ENCODE data around the gene ABCA7.

Gene ABCA7

DNA sequence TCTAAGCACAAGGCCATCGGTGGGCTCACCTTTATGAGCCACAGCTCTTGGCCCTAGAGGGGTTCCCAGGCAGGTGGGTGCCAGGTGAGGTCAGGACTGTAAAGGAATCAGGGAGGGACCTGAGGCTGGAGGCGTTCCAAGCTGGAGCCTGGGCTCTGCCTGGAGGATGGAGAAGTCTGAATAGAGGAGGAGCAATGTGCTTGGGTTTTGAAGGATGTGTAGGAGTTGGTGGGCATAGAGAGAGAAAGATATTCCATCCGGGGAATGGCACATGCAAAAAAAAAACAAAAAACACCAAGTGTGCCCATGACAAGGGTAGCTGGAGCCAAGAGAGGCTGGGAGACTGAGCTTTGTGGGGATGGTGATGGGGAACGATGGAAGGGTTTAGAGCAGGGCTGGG, 37.3 kb upstream of the ABCA7 start:
- DNase-seq (ENCODE audit: low read depth) = no peak

DNA sequence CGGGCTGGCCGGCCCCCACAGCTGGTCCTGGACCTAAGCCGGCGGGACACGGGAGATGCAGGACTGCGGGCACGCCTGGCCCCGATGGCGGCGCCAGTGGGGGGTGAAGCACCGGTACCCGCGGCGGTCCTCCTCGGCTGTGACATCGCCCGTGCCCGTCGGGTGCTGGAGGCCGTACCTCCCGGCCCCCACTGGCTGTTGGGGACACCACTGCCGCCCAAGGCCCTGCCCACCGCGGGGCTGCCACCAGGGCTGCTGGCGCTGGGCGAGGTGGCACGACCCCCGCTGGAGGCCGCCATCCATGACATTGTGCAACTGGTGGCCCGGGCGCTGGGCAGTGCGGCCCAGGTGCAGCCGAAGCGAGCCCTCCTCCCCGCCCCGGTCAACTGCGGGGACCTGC, 36.6 kb upstream of the ABCA7 start:
- no peak for DNase-seq (ENCODE audit: low read depth)

DNA sequence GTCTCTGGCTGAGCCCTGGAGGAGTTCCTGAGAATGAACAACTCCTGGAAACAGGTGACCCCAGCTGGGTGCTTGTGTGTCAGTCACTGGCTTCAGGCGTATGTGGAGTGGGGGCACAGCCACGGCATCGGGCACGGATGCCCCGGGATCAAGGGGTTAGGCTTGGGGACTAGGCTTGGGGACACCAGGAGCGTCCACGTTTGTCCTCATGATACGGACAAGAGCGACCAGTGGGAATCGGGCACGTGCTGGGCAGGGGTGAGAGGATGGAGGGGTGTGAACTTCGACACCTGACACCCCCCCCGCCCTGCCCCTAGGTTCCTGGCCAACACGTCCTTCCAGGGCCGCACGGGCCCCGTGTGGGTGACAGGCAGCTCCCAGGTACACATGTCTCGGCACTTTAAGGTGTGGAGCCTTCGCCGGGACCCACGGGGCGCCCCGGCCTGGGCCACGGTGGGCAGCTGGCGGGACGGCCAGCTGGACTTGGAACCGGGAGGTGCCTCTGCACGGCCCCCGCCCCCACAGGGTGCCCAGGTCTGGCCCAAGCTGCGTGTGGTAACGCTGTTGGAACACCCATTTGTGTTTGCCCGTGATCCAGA, 35.6 kb upstream of the ABCA7 start:
- no peak for DNase-seq (ENCODE audit: low read depth)

DNA sequence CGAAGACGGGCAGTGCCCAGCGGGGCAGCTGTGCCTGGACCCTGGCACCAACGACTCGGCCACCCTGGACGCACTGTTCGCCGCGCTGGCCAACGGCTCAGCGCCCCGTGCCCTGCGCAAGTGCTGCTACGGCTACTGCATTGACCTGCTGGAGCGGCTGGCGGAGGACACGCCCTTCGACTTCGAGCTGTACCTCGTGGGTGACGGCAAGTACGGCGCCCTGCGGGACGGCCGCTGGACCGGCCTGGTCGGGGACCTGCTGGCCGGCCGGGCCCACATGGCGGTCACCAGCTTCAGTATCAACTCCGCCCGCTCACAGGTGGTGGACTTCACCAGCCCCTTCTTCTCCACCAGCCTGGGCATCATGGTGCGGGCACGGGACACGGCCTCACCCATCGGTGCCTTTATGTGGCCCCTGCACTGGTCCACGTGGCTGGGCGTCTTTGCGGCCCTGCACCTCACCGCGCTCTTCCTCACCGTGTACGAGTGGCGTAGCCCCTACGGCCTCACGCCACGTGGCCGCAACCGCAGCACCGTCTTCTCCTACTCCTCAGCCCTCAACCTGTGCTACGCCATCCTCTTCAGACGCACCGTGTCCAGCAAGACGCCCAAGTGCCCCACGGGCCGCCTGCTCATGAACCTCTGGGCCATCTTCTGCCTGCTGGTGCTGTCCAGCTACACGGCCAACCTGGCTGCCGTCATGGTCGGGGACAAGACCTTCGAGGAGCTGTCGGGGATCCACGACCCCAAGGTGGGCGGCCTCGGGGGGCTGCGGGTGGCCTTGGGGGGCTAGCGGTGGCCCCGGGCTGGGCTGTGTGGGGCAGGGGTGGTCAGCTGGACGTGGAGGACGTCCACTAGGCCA, 34.9 kb upstream of the ABCA7 start:
- no peak for DNase-seq (ENCODE audit: low read depth)

DNA sequence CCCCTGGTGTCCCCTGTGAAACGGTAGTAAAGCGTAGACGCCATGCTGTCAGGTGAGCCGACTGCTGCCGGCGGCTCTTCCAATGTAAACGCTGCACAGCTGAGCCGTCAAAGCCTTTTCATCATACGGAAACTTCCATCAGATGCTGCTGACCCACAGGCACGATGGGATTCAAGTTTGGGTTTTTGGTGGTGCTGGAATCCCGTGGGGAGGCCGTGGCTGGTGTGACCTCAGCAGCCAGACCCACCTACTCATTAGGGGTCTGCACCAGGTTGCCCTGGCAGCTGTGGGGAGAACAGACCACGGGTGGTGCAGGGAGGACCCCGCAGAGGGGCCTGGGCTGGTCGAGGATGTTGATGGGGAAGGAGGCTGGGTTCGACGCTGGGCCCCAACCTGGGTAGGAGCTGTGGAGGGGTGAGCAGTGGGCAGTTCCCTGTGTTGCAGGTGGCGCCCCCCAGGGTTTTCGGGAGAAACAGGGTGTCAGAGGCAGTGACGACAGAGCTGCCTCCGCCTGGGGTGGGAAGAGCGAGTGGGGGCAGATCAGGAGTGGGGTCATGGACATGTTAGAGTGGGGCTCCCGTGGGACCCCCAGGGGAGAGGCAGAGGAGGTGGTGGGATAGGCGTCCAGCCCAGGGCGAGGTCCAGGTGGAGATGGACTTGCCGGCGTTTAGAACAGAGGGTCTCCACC, 33.1 kb upstream of the ABCA7 start:
- no peak for DNase-seq (ENCODE audit: low read depth)

DNA sequence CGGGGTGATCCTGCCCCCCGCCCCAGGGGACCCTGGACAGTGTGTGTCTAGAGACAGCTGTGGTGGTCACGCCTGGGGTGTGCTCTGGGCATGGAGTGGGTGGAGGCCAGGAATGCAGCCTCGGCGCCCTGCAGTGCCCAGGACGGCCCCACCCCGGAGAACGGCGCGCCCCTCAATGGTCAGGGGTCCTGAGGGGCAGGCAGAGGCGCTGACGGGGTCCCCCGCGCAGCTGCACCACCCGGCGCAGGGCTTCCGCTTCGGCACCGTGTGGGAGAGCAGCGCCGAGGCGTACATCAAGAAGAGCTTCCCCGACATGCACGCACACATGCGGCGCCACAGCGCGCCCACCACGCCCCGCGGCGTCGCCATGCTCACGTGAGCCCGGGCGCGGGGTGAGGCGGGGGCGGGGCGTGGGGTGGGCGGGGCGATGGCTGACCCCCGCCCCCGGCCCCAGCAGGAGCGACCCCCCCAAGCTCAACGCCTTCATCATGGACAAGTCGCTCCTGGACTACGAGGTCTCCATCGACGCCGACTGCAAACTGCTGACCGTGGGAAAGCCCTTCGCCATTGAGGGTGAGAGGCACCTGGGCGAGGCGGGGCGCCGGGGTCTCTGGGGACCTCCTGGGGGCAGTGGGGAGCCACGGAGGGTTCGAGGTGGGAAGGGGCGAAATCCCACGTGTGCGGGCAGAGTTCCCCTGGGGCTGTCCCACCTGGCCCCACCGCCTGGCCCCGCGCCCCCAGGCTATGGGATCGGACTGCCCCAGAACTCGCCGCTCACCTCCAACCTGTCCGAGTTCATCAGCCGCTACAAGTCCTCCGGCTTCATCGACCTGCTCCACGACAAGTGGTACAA, 32.3 kb upstream of the ABCA7 start:
- DNase-seq (ENCODE audit: low read depth) = no peak

DNA sequence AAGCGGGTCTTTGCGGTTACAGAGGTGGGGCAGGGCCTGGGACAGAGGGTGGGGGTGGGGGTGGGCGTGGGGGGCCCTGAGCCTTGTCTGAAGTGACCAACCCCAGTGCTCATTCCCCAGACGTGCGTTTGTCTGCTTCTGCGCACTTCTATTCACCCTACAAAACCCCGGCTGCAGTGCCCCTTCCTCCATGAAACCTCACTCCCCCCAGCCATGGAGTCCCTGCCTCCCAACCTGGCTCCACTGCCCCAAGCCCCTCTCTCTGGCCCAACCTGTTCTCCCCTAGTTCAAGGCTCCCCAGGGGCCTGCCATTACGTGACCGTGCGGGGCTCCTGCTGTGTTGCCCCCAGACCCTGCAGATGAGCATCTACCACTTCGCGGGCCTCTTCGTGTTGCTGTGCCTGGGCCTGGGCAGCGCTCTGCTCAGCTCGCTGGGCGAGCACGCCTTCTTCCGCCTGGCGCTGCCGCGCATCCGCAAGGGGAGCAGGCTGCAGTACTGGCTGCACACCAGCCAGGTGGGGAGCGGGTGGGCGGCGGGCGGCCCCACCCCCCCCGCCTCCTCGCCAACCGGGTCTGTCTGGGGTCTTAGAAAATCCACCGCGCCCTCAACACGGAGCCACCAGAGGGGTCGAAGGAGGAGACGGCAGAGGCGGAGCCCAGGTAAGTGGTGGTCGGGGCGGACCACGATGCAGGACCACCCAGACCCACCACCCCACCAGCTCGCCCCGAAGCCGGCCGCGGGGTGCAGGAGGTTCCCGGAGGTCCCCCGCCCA, 31.5 kb upstream of the ABCA7 start:
- DNase-seq (ENCODE audit: low read depth) = no peak

DNA sequence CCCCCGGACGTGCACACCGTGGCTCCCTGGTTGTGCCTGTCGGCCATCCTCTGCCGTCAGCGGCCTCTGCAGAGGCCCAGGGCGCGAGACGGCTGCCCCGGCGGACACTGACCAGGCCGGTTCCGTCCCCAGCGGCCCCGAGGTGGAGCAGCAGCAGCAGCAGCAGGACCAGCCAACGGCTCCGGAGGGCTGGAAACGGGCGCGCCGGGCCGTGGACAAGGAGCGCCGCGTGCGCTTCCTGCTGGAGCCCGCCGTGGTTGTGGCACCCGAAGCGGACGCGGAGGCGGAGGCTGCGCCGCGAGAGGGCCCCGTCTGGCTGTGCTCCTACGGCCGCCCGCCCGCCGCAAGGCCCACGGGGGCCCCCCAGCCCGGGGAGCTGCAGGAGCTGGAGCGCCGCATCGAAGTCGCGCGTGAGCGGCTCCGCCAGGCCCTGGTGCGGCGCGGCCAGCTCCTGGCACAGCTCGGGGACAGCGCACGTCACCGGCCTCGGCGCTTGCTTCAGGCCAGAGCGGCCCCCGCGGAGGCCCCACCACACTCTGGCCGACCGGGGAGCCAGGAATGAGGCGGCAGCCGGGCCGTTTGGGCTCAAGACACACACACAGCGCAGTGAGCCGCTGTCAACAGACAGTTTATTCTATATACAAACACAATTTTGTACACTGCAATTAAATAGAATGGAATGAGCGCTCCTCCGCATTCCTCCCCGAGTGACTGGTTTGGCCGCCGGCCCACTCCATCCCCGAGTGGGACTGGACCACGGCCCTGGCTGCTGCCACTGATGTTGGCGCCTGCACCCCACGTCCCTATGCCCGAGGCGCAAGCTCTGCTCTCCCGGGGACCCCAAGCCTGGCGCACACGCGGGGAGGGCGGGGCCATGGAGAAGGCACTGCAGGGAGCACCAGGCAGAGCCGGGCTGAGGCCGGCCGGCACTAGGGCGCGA, 30.6 kb upstream of the ABCA7 start:
- no peak for DNase-seq (ENCODE audit: low read depth)

DNA sequence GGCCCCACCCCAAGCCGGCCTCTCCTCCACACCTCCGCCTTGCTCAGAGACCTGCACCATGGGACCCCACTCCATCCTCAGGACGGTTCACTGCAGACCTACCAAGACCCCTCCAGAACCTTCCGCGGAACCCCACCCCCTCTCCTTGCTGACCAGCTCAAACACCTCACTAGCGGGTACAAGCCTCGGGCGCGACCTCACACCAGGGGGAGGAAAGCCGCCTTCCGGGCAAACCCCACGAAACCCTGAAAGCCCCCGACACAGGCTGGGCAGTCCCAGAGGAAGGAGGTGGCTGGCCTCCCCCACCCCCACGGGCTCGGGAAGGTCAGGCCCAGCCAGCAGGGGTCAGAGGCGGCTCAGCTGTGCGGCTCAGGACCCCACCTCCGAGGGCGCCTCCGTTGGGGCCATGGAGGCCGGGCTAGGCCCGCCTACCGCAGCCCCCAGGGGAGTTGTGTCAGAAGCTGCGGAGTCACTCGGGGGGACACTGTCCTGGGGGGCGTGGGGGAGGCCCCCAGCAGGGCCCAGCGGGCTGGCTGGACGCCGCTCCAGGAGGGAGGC, 29.8 kb upstream of the ABCA7 start:
- DNase-seq (ENCODE audit: low read depth) = no peak

DNA sequence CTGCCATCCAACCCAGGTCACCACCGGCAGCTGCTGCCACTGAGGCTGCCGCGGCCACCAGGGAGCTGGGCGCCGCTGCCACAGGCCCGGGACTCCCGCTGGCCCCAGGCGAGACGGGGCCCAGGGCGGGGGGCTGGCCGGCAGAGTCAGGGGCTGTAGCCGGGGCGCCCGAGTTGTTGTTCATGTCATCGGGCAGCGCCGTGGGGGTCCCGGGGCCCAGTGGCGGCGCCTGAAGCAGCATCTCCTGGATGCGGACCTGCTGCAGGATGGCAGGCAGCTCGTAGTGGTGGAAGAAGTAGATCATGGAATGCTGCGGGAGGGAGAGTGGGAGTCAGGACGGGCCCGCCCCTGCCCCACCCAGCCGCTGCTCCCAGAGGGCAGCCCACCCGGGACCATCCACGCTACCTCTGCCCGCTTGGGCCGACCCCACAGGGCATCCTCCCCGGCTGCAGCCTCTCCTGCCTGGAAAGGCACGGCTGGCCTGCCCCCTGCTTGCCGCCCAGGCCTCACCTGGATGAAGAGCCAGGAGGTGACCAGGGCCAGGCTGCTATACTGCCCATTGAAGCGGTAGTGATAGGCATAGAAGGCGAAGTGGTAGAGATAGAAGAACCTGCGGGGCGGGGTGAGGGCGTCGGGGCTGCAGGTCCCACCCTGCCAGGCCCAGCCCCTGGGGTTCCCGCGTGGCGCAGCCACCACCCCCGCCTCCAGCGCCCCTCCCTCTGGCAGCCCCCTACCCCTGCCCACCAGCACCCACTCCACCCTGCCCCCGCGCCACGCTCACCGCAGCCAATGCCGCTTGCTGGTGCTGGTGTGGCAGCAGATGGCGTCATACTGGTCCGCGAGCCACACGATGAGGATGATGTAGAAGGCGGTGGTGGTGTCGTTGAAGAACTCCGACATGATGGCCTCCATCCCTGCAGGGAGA, 29.1 kb upstream of the ABCA7 start:
- no peak for DNase-seq (ENCODE audit: low read depth)

DNA sequence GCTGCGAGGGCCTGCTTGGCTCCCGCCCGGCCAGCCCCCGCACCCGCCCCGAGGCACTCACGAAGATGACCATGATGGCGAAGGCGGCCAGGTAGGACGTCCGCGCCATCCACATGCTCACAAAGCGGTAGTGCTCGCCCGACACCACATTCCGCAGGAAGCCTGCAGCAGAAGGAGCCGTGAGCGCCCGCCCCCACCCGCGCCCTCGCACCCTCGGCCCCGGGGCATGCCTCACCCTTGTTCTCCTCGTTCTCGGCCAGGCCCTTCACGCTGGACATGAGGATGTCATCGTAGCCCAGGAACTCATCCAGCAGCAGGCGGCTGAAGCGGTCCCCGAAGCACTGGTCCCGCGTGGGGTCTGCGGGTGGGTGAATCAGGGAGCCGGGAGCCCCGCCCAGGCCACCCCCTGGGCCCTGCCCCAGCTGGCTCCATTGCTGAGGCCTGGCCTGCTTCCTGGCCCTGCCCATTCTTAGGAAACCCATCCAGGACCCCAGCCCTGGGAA, 28.0 kb upstream of the ABCA7 start:
- DNase-seq (ENCODE audit: low read depth) = no peak

DNA sequence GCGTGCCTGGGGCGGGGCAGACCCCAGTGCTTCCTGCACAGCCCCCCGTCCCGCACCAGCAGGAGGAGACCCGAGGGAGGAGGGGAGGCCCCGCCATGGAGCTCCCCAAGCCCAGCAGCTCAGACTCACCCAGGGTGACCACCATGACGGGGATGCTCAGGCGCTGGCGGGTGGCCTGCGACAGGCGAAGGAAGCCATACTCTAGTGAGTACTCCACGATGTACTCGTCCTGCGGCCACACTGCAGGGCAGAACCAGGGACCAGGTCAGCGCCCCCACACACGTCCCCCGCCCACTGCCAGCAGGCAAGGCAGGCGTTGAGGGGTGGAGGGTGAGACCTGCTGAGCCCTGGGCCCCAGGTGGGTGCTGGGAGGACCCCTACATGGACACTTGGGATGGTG, 27.6 kb upstream of the ABCA7 start:
- no peak for DNase-seq (ENCODE audit: low read depth)

DNA sequence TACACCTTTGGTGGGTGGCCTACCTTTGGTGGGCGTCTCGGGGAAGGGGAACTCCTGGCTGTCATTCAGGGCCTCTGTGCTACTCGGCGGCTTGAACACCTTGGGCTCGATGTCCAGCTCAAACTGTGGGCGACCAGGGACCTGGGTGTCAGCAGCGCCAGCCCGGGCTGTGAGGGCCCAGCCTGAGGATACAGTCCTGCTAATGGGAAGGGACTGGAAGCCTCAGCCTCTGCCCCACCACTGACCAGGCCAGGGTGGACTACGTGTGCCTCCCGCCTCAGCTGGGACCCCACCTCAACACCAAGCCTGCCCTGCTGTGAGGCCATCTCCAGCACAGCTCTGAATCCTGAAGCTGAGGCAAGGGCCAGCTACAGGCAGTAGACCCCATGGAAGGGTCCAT, 26.7 kb upstream of the ABCA7 start:
- no peak for DNase-seq (ENCODE audit: low read depth)

DNA sequence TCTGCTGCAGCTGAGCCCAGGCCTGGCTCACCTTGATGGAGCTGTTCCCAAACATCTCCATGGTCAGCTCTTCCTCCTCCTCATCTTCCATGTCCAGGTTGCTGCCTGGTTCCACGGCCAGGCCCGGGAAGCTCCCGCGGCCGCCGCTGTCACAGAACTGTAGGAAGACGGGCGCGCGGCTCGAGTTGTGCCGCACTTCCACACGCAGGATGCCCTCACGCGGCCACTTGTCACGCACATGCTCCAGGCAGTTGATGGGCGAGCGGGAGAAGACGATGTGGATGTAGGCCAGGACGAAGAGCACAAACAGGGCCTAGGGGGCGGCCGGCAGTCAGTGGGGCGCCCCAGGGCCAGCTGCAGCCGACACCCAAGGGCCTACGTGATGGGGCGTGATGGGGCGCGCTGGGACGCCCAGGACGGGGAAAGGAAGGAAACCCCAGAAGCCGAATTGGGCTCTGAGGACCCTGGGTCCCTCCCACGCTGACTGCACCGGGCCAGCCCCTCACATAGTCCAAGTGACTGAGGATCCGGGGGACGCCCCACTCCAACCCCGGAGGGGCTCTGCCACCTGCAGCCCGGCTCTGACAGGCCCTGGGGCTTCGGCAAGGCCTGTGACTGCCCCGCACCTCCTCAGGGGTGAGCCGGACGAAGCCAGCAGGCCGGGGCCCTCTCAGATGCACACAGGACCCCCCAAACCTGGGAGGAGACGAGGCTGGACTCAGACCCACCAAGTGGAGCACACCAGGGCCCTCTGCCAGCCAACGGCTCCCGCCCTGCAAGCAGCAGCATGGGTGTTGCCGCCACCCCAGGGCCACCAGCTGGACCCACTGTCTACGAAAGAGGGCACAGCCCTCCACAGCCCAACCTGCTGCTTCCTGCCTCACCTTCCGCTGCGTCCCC, 25.5 kb upstream of the ABCA7 start:
- DNase-seq (ENCODE audit: low read depth) = no peak

DNA sequence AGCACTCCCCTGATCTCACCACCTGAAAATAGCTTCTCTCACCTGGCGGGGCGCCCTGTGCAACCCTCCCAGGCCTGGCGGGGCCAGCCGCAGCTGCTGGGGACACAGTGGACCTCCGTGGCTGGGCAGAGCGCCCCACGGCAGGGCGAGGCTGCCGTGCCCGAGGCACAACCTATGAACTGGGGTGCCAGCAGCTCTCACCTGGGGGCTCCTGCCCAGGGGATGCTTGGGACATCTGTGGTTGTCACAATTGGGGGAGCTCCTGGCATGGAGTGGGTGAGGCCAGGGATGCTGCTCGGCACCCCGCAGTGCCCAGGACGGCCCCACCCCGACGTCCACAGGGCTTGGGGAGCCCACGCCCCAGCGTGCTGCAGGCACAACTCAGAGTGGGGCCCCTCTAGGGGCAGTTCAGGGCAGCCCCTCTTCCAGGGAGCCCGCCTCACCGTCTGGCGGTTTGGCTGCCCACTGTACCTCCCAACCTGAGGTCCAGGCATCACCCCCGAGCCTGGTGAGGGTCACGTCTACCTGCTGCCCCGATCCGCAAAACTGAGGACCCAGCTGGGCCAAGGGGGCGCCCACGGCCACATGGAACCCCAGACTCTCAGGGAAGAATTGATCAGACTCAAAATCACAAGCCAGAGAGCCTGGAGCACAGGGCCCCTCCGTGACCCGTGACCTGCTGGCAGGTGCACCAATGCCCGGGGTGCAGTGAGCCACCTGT, 24.7 kb upstream of the ABCA7 start:
- DNase-seq (ENCODE audit: low read depth) = no peak

DNA sequence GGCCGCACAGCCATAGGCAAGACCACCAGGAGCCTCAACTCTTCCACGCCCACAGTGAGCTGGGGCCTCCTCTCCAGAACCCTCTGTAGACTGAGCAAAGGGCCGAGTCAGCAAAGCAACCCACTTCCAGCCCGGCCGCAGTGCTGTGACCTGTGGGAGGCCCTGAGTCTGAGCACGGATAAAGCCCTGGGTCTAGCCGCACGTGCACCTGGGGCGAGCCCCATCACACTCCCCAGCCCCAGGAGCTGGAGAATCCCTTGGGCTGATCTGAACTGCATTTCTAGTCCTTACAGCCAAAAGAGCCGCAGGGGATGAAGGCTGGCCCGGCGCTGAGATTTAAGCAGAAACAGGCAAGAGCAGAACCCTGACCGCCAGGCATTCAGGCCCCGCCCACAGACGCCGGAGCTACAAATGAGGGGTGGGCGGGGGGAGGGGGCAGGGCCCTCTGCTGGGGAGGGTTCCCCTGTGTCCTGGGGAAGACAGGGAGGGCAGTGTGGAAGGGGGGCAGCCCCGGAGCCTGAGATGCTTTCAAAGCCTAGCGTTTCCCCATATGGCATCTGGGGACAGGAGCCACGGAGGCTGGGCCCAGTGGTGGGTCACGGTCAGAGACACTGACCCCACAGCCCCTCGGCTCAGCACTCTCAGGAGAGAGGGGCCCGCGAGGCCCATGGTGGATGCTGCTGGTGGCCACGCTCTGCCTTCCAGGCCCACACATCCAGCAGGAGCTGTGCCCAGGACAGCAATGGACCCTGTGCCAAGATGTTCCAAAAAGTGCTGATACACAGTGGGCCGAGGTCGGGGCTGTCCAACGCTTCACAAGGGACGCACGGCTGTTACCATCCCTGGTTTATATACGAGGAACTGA, 23.9 kb upstream of the ABCA7 start:
- no peak for DNase-seq (ENCODE audit: low read depth)
